Activated CD8-positive, alpha-beta memory T cell treated with anti-CD3 and anti-CD28 coated beads, Interleukin-2, amount 10 ng/mL, durations not matched to agents 7 days and 5 days (primary cell): ENCODE results near the gene SP1. TPM values are rescaled to one million over a fixed set of nuclear protein-coding genes. Genes with fewer than 3 reads are reported as not detected.
"Not testable (repeated sequence)": the region's sequence is repeated elsewhere in the genome, so short reads cannot be mapped to it uniquely, and the experiment has no call there.

ENCODE experiments used
- ATAC-seq: fragments of 150-1000 bp; cut with Tn5 transposase; one replicate; pipeline ENCODE4 v1.10.0; 2021; ENCODE audit warnings: moderate library complexity
- CTCF ChIA-PET: fragments of 350-600 bp; sonication (Branson Sonifier 250); formaldehyde crosslinking; loops from one replicate; lab custom pipeline; 2021; ENCODE audit warnings: antibody characterized with exemption; lab: Charles Lee
- DNase-seq: peaks from one replicate; pipeline ENCODE4 v3.0.0-alpha.2; 2020
- H3K27ac Mint-ChIP-seq: one replicate; pipeline ENCODE4 v1.8.0; 2021; ENCODE audit warnings: mild to moderate bottlenecking, mixed read lengths
- H3K27me3 Mint-ChIP-seq: one replicate; pipeline ENCODE4 v1.8.0; 2021; ENCODE audit warnings: mixed read lengths
- H3K36me3 Mint-ChIP-seq: one replicate; pipeline ENCODE4 v1.8.0; 2021; ENCODE audit warnings: mild to moderate bottlenecking, mixed read lengths
- H3K4me1 Mint-ChIP-seq: one replicate; pipeline ENCODE4 v1.8.0; 2021; ENCODE audit warnings: mixed read lengths
- H3K4me3 Mint-ChIP-seq: one replicate; pipeline ENCODE4 v1.8.0; 2021; ENCODE audit warnings: mild to moderate bottlenecking, moderate library complexity, mixed read lengths
- H3K9me3 Mint-ChIP-seq: one replicate; pipeline ENCODE4 v1.8.0; 2022; ENCODE audit warnings: low read depth, mixed read lengths
- total RNA-seq, 2 experiments: library from RNA; stranded (reverse); gene quantifications; one replicate each; pipeline ENCODE4 v1.2.3, GENCODE V29; 2021

The SP1 gene
- total RNA-seq, 2 experiments from 2014 or later = 68.7 to 71.8 TPM

- ATAC-seq = peak; percentile 5
Observed at GRCh38 chr12:53344487-53344823, 35.5 kb upstream of the SP1 start.

GRCh38 chr12:53344824-53345485, 35.0 kb upstream of the SP1 start:
- Mint-ChIP-seq H3K36me3 (no peaks in the 10 kb centered on the region), H3K27ac (peak overlapping the region; percentile 71), H3K9me3 (no peaks in the 10 kb centered on the region), H3K4me3 (peak overlapping the region; percentile 79), H3K4me1 (peaks cover 21% of the 10 kb centered on the region), H3K27me3 (peaks cover 12% of the 10 kb centered on the region)
- peak; percentile 82 for DNase-seq
- CTCF ChIA-PET = interaction anchor here (0.6 to 9.0 kb wide), 61 partner anchors 8 to 460 kb away, joined by 3 to 232 read pairs (median 5); partner anchors contain the start of genes AAAS, CSAD, ITGB7 and MYG1
- peak; percentile 83 for ATAC-seq

More at GRCh38 chr12:53344487-53344823, 35.5 kb upstream of the SP1 start:
- peaks cover 21% of the 10 kb centered on the region for H3K4me1 Mint-ChIP-seq
- H3K9me3 Mint-ChIP-seq = no peaks in the 10 kb centered on the region
- no peak overlapping the region for H3K27ac Mint-ChIP-seq
- H3K27me3 Mint-ChIP-seq = peaks cover 15% of the 10 kb centered on the region
- H3K4me3 Mint-ChIP-seq = peak overlapping the region; percentile 42
- H3K36me3 Mint-ChIP-seq = no peaks in the 10 kb centered on the region
- CTCF ChIA-PET = interaction anchor here (0.7 to 9.0 kb wide), 49 partner anchors 8 to 459 kb away, joined by 3 to 232 read pairs (median 6); partner anchors contain the start of genes AAAS, CSAD, MYG1 and PFDN5
- DNase-seq = no peak

- no peak for DNase-seq
- Mint-ChIP-seq H3K27ac (no peak overlapping the region), H3K36me3 (no peaks in the 10 kb centered on the region), H3K4me1 (peaks cover 19% of the 10 kb centered on the region), H3K4me3 (peak overlapping the region; percentile 79), H3K9me3 (no peaks in the 10 kb centered on the region), H3K27me3 (peaks cover 6% of the 10 kb centered on the region)
- no peak for ATAC-seq
- CTCF ChIA-PET = interaction anchor here (0.6 to 9.0 kb wide), 56 partner anchors 9 to 460 kb away, joined by 3 to 232 read pairs (median 4); partner anchors contain the start of genes AAAS, CSAD, ITGB7 and MYG1
Observed at GRCh38 chr12:53345486-53346188, 34.3 kb upstream of the SP1 start.

GRCh38 chr12:53346491-53346890, 33.5 kb upstream of the SP1 start:
- ATAC-seq (no peak), DNase-seq (no peak)
- no peaks in the 10 kb centered on the region for H3K36me3 Mint-ChIP-seq
- H3K4me1 Mint-ChIP-seq = peaks cover 19% of the 10 kb centered on the region
- H3K27me3 Mint-ChIP-seq = peaks cover under 1% of the 10 kb centered on the region
- no peak overlapping the region for H3K27ac Mint-ChIP-seq
- CTCF ChIA-PET = interaction anchor here (0.9 to 9.0 kb wide), 7 partner anchors 15 to 132 kb away, joined by 3 to 232 read pairs (median 4); partner anchors contain the start of gene AAAS
- H3K4me3 Mint-ChIP-seq = no peak overlapping the region
- no peaks in the 10 kb centered on the region for H3K9me3 Mint-ChIP-seq

GRCh38 chr12:53347905-53348304, 32.1 kb upstream of the SP1 start:
- CTCF ChIA-PET = interaction anchor here (0.8 to 9.8 kb wide), 8 partner anchors 15 to 188 kb away, joined by 3 to 110 read pairs (median 6); partner anchors contain the start of gene AAAS

GRCh38 chr12:53352331-53353256, 27.4 kb upstream of the SP1 start:
- ATAC-seq = peak; percentile 100
- peak overlapping the region; percentile 20 for H3K27ac Mint-ChIP-seq

More at GRCh38 chr12:53347905-53348304, 32.1 kb upstream of the SP1 start:
- DNase-seq (no peak), ATAC-seq (no peak)
- Mint-ChIP-seq H3K36me3 (no peaks in the 10 kb centered on the region), H3K4me3 (no peak overlapping the region), H3K27me3 (no peaks in the 10 kb centered on the region), H3K4me1 (peaks cover 22% of the 10 kb centered on the region), H3K27ac (no peak overlapping the region), H3K9me3 (no peaks in the 10 kb centered on the region)

GRCh38 chr12:53353257-53353655, 26.7 kb upstream of the SP1 start:
- Mint-ChIP-seq H3K9me3 (no peaks in the 10 kb centered on the region), H3K27me3 (no peaks in the 10 kb centered on the region), H3K36me3 (no peaks in the 10 kb centered on the region), H3K4me3 (no peak overlapping the region), H3K4me1 (peaks cover 8% of the 10 kb centered on the region), H3K27ac (no peak overlapping the region)
- CTCF ChIA-PET = interaction anchor here (0.5 to 9.8 kb wide), 25 partner anchors 8 to 163 kb away, joined by 3 to 160 read pairs (median 10); partner anchors contain the start of genes AAAS, AMHR2, NPFF and PRR13
- ATAC-seq = no peak
- DNase-seq = no peak

More at GRCh38 chr12:53352331-53353256, 27.4 kb upstream of the SP1 start:
- Mint-ChIP-seq H3K4me3 (no peak overlapping the region), H3K9me3 (no peaks in the 10 kb centered on the region), H3K4me1 (peaks cover 8% of the 10 kb centered on the region), H3K27me3 (no peaks in the 10 kb centered on the region), H3K36me3 (no peaks in the 10 kb centered on the region)
- CTCF ChIA-PET = interaction anchor here (0.5 to 9.8 kb wide), 43 partner anchors 9 to 276 kb away, joined by 3 to 160 read pairs (median 7); partner anchors contain the start of genes AAAS, AMHR2, ESPL1 and NPFF
- peak; percentile 90 for DNase-seq

- Mint-ChIP-seq H3K36me3 (no peaks in the 10 kb centered on the region), H3K4me1 (peaks cover 8% of the 10 kb centered on the region), H3K4me3 (no peak overlapping the region), H3K27me3 (no peaks in the 10 kb centered on the region), H3K9me3 (no peaks in the 10 kb centered on the region), H3K27ac (no peak overlapping the region)
- DNase-seq (no peak), ATAC-seq (no peak)
- CTCF ChIA-PET = interaction anchor here (0.7 to 9.8 kb wide), 6 partner anchors 10 to 157 kb away, joined by 3 to 160 read pairs (median 7); partner anchors contain the start of gene AMHR2
Observed at GRCh38 chr12:53355121-53355520, 24.9 kb upstream of the SP1 start.

GRCh38 chr12:53358836-53359419, 21.0 kb upstream of the SP1 start:
- no peak for DNase-seq
- no peak for ATAC-seq
- no peaks in the 10 kb centered on the region for H3K36me3 Mint-ChIP-seq
- no peaks in the 10 kb centered on the region for H3K27me3 Mint-ChIP-seq
- no peaks in the 10 kb centered on the region for H3K4me1 Mint-ChIP-seq
- H3K9me3 Mint-ChIP-seq = no peaks in the 10 kb centered on the region
- CTCF ChIA-PET = interaction anchor here (1.0 to 2.2 kb wide), 3 partner anchors 14 to 62 kb away, joined by 3 to 6 read pairs (median 4); no protein-coding TSS in a partner anchor
- no peak overlapping the region for H3K27ac Mint-ChIP-seq
- no peak overlapping the region for H3K4me3 Mint-ChIP-seq

- H3K4me3 Mint-ChIP-seq, H3K9me3 Mint-ChIP-seq, H3K27ac Mint-ChIP-seq, H3K36me3 Mint-ChIP-seq, DNase-seq, ATAC-seq, H3K27me3 Mint-ChIP-seq, H3K4me1 Mint-ChIP-seq: not testable (repeated sequence)
- CTCF ChIA-PET = interaction anchor here (0.7 to 3.6 kb wide), 5 partner anchors 8 to 55 kb away, joined by 3 to 11 read pairs (median 7); no protein-coding TSS in a partner anchor
Observed at GRCh38 chr12:53361638-53362037, 18.3 kb upstream of the SP1 start.

GRCh38 chr12:53365245-53365904, 14.6 kb upstream of the SP1 start:
- CTCF ChIA-PET = interaction anchor here (1.5 to 2.0 kb wide), 4 partner anchors 17 to 299 kb away, joined by 3 to 6 read pairs (median 4); no protein-coding TSS in a partner anchor
- Mint-ChIP-seq H3K36me3 (no peaks in the 10 kb centered on the region), H3K27ac (no peak overlapping the region), H3K9me3 (no peaks in the 10 kb centered on the region), H3K4me1 (peaks cover 11% of the 10 kb centered on the region), H3K4me3 (no peak overlapping the region), H3K27me3 (no peaks in the 10 kb centered on the region)
- ATAC-seq (no peak), DNase-seq (no peak)
